Heart left ventricle (tissue), 16 donors: Measurements from ENCODE around the gene SECTM1. TPM values are rescaled to one million over a fixed set of nuclear protein-coding genes. Genes with fewer than 3 reads are reported as not detected.

Source experiments
- ATAC-seq, 4 donors: fragments of 200-7000 bp; cut with Tn5 transposase; one replicate each; pipeline ENCODE4 v1.9.1; 2020 to 2022; ENCODE audit warnings: moderate library complexity in 4 of 4, mild to moderate bottlenecking in 3 of 4, moderate number of reproducible peaks in 1 of 4
- DNase-seq, 5 donors: peaks; one replicate each; pipeline ENCODE4 v3.0.0-alpha.2; 2020
- H3K27ac ChIP-seq, 12 donors: fragments of 200-600 bp; sonication (generic) in 4 of 12; one replicate each; pipeline versions ENCODE4 v1.5.0 to v1.8.0; 2016 to 2022; ENCODE audit warnings: mild to moderate bottlenecking in 2 of 12
- H3K27me3 ChIP-seq, 9 donors: fragments of 200-600 bp; sonication (generic) in 2 of 9; one replicate each; pipeline versions ENCODE4 v1.5.1 to v1.8.0; 2016 to 2022; ENCODE audit warnings: mild to moderate bottlenecking in 3 of 9
- H3K36me3 ChIP-seq, 9 donors: fragments of 200-600 bp; sonication (generic) in 2 of 9; one replicate each; pipeline versions ENCODE4 v1.5.0 to v1.8.0; 2018 to 2022; ENCODE audit warnings: mild to moderate bottlenecking in 2 of 9
- H3K4me1 ChIP-seq, 12 donors: fragments of 200-600 bp; sonication (generic) in 4 of 12; one replicate each; pipeline versions ENCODE4 v1.5.0 to v1.8.0; 2016 to 2022; ENCODE audit warnings: mild to moderate bottlenecking in 3 of 12
- H3K4me3 ChIP-seq, 12 donors: fragments of 200-600 bp; sonication (generic) in 4 of 12; one replicate each; pipeline versions ENCODE4 v1.5.0 to v1.8.0; 2017 to 2022; ENCODE audit warnings: mild to moderate bottlenecking in 9 of 12, moderate library complexity in 4 of 12
- H3K9me3 ChIP-seq, 12 donors: fragments of 200-600 bp; sonication (generic) in 4 of 12; one replicate each; pipeline versions ENCODE4 v1.5.0 to v1.8.0; 2016 to 2022; ENCODE audit warnings: mild to moderate bottlenecking in 1 of 12
- POLR2A ChIP-seq, 2 donors: fragments of 450-650 bp; IDR thresholded peaks; one replicate each; pipeline ENCODE4 v1.6.1; 2017; ENCODE audit warnings: antibody characterized with exemption in 2 of 2, mild to moderate bottlenecking in 2 of 2, moderate library complexity in 2 of 2
- WGBS, 4 donors: extraction: QIAGEN DNeasy Blood & Tissue Kit in 2 of 4; methylation state at CpG; one replicate each; pipeline versions ENCODE4 v1.1.5 to v1.1.7; 2013 to 2018; 5-methylcytosine and 5-hydroxymethylcytosine counted together
- intact Hi-C, 10 donors: fragments of 100-400 bp; cut with DNase I; formaldehyde crosslinking; loops; one replicate each; pipeline versions ENCODE4 v1.11.1 to v1.14.2; 2022
- polyA plus RNA-seq, 2 donors: library from polyadenylated mRNA; stranded (reverse); fragments of 200-250 nt; gene quantifications; one replicate each; pipeline ENCODE4 v1.2.3, GENCODE V29; 2013
- total RNA-seq, 9 donors: library from RNA; depleted of rRNA in 2 of 9; stranded (reverse); fragments of >200 nt in 2 of 9; fragmentation: NEBNext Ultra II Directional in 3 of 9; extraction: Animal tissue kit (Norgen Biotek cat#: 25700) in 3 of 9; gene quantifications; one replicate each; pipeline versions ENCODE4 v1.1.0 to v1.2.4, GENCODE V29; 2016 to 2023
- TF ChIP-seq, protein P1 (sequence below), 12 donors: fragments of 200-600 bp; sonication (generic) in 4 of 12; IDR thresholded peaks; one replicate each; pipeline versions ENCODE4 v1.5.0 to v1.8.0; 2018 to 2022; ENCODE audit warnings: antibody characterized with exemption in 12 of 12, mild to moderate bottlenecking in 5 of 12
- donor health status: ischemic (EF 13 %, LVEDD 7.1; RV severe dilation, severe dysfunction).
- donor health status: healthy with polysubstance abuse.
- donor health status: DM: no; HTN: yes; CAD: no.
- donor health status: DM: no; HTN: no; CAD: no.
- donor health status: ischemic (EF 25% LVEDD 6.9; RV normal size, moderate dysfunction).
- donor health status: ischemic (EF 25% LVEDD 5.7; RV mildly dilated, moderate dysfunction).
- donor health status: healthy.
- donor health status: DM: yes; HTN: yes; CAD: no.
- donor health status: ischemic (EF 35%, LVEDD 5.7; RV mildly dilated, moderate dysfunction).
- donor health status: nonischemic (EF 11% LVEDD 7.7; RV severe dilation, severe dysfunction).
- donor health status: DM: yes; HTN: yes; CAD: no.
- donor health status: PGD.
- donor health status: ischemic (EF 29% LVEDD 5.4; RV normal size, mild dysfunction).
- donor health status: nonischemic (EF 23%, LVEDD 6.1; RV moderate dilation, normal function).

Gene SECTM1
- total and polyA plus RNA-seq, 11 donors = 2.3 to 41.6 (median 3.4) TPM

DNA sequence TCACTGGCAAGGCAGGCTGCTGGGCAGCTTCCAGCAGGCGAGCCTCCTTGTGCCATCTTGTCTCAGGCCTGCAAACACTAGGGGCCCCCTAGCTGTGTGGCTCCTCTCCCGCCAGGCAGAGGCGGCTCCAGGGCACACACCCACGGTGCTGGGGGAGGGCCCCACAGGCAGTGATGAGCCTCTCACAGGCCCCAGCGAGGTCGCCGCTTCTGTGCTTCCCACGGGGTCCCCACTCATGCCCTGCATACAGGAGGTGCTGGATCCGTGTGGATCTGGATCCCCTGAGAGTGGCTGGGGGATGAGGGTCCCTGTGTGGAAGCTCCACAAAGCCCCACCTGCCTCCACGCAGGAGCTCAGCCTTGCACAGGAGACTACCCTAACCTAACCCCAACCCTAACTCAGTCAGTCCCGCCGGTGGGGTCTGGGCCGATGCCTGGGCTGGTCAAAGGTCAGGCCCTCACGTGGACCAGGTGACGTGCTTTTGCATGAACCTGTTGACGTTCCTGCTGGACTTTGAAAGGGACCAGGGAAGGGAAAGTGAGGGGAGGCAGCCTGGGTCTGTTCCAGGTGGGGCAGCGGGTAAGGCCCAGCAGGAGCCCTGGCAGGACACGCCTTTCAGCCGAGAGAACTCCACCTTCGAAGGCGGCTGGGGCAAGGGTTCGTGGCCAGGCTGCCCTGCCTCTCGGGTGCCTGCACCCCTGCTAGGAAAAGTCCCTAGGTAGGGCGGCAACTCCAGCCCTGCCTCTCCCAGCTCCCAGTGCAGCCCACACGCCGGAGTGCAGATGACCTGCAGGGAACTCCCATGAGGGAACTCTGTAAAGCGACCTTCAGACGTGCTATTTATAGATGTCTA, 5.2 kb downstream of the SECTM1 start:
- TF ChIP-seq, protein P1, sequence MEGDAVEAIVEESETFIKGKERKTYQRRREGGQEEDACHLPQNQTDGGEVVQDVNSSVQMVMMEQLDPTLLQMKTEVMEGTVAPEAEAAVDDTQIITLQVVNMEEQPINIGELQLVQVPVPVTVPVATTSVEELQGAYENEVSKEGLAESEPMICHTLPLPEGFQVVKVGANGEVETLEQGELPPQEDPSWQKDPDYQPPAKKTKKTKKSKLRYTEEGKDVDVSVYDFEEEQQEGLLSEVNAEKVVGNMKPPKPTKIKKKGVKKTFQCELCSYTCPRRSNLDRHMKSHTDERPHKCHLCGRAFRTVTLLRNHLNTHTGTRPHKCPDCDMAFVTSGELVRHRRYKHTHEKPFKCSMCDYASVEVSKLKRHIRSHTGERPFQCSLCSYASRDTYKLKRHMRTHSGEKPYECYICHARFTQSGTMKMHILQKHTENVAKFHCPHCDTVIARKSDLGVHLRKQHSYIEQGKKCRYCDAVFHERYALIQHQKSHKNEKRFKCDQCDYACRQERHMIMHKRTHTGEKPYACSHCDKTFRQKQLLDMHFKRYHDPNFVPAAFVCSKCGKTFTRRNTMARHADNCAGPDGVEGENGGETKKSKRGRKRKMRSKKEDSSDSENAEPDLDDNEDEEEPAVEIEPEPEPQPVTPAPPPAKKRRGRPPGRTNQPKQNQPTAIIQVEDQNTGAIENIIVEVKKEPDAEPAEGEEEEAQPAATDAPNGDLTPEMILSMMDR (IDR thresholded peaks at IDR 0.05) = no peak
- no peak for TF ChIP-seq POLR2A (IDR thresholded peaks at IDR 0.05)
- 79 to 86% (median 80%) methylated on average over 13 to 28 of the region's 28 CpGs for WGBS, 4 donors
- no peak overlapping the region for H3K4me3 ChIP-seq
- H3K9me3 ChIP-seq = no peaks in the 10 kb centered on the region
- intact Hi-C loops = loop anchor here in 3 of 10 donors (10.0 kb wide), 3 partner anchors 94 to 294 kb away; partner anchors contain the start of genes DCXR (in 1 of the 3) and RAC3 (in 1 of the 3)
- no peak overlapping the region for H3K27ac ChIP-seq
- peaks cover 0 to 34% (median 18%) of the 10 kb centered on the region in 12 donors for H3K4me1 ChIP-seq
- ATAC-seq (no peak), DNase-seq (no peak)
- peaks cover 0 to 39% (median 7%) of the 10 kb centered on the region in 9 donors for H3K27me3 ChIP-seq
- peaks cover 0 to 23% (median 0%) of the 10 kb centered on the region in 9 donors for H3K36me3 ChIP-seq

DNA sequence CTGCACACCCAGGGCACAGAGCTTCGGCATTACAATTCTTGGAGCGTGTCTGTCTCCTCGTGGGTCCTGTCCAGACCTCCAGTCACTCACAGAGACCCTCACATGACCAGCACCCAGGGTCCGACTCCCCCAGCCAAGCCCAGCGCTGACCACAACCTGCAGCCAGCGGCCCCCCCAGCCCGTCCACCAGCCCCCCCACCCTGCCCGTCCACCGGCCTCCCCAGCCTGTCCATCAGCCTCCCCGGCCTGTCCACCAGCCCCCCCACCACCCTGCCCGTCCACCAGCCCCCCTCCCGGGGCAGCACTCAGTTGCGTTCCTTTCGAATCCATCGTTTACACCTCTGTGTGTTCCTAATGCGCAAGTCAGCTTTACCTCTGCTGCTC, 5.8 kb downstream of the SECTM1 start:
- H3K27me3 ChIP-seq = peaks cover 0 to 33% (median 4%) of the 10 kb centered on the region in 9 donors
- intact Hi-C loops = loop anchor here in 3 of 10 donors (10.0 kb wide), 3 partner anchors 93 to 293 kb away; partner anchors contain the start of genes DCXR (in 1 of the 3) and RAC3 (in 1 of the 3)
- WGBS, 4 donors = 71 to 78% (median 73%) methylated on average over 16 of the region's 16 CpGs

DNA sequence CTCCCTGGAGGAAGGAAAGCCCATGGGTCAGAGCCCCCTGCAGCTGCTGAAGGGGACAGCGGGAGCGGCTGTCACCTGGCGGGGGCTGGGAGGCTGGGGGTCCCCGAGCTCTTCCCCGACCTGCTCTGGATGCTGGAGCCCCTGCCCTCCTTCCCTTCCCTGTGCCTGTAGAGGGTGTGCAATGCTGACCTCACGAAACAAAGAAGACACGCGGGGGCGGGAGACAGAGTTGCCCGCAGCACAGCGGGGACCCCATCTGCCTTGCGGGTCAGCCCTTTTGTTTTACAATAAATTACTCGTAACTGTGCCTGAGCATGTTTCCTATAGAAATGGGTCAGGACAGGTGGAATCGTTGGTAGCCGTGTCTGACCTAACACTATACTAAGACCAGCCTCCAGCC, 6.3 kb downstream of the SECTM1 start:
- no peak for DNase-seq
- Histone ChIP-seq H3K4me1 (peaks cover 0 to 23% (median 8%) of the 10 kb centered on the region in 12 donors), H3K9me3 (no peaks in the 10 kb centered on the region), H3K27me3 (peaks cover 0 to 30% (median 2%) of the 10 kb centered on the region in 9 donors), H3K4me3 (no peak overlapping the region), H3K27ac (no peak overlapping the region), H3K36me3 (peaks cover 0 to 28% (median 0%) of the 10 kb centered on the region in 9 donors)
- WGBS, 4 donors = 76 to 81% (median 78%) methylated on average over 15 of the region's 15 CpGs
- TF ChIP-seq, protein P1 (IDR thresholded peaks at IDR 0.05) = no peak
- TF ChIP-seq POLR2A (IDR thresholded peaks at IDR 0.05) = no peak
- intact Hi-C loops = loop anchor here in 3 of 10 donors (10.0 kb wide), 3 partner anchors 92 to 292 kb away; partner anchors contain the start of genes DCXR (in 1 of the 3) and RAC3 (in 1 of the 3)
- no peak for ATAC-seq

More for the DNA sequence above, 5.8 kb downstream of the SECTM1 start:
- H3K4me1 ChIP-seq = peaks cover 0 to 28% (median 13%) of the 10 kb centered on the region in 12 donors
- no peak for TF ChIP-seq POLR2A (IDR thresholded peaks at IDR 0.05)
- TF ChIP-seq, protein P1 (IDR thresholded peaks at IDR 0.05) = no peak
- no peaks in the 10 kb centered on the region for H3K9me3 ChIP-seq
- peaks cover 0 to 28% (median 0%) of the 10 kb centered on the region in 9 donors for H3K36me3 ChIP-seq
- DNase-seq (no peak), ATAC-seq (no peak)
- no peak overlapping the region for H3K27ac ChIP-seq
- no peak overlapping the region for H3K4me3 ChIP-seq
